Measurements from ENCODE around the gene IL22RA1.

GRCh38 chr1:24151175-24151533 is 8.2 kb upstream of the IL22RA1 start:
- TF ChIP-seq CTCF (conservative IDR thresholded peaks at IDR 0.05 in 1 of 2, IDR thresholded peaks at IDR 0.05 in 1 of 2; ENCODE audit: low read depth in 1 of 2, low read length in 2 of 2) (no peak), EZH2 (IDR thresholded peaks at IDR 0.05; ENCODE audit: low read length, missing control alignments) (no peak)

Data from fibroblast of lung (primary cell).